ENCODE data around the gene GPATCH2L.

Gene GPATCH2L

GRCh38 chr14:76151398-76152332 lies at the start of gene GPATCH2L:
GPATCH2L (plus strand) TSS chr14:76151922; CDS start chr14:76154364, 2,442 bp downstream.
- TF ChIP-seq ZNF274 (IDR thresholded peaks at IDR 0.05; ENCODE audit: low read depth, low read length): no peak
- peak within 1 kb of the TSS; percentile 82 for H3K4me3 ChIP-seq (ENCODE audit: low read length)

- no peak for TF ChIP-seq ZNF274 (IDR thresholded peaks at IDR 0.05; ENCODE audit: low read depth, low read length)
- no peak overlapping the region for H3K4me3 ChIP-seq (ENCODE audit: low read length)
Measured at GRCh38 chr14:76104802-76105355, 46.8 kb upstream of the GPATCH2L start.

- H3K4me3 ChIP-seq (ENCODE audit: low read length): no peak overlapping the region
- TF ChIP-seq ZNF274 (IDR thresholded peaks at IDR 0.05; ENCODE audit: low read depth, low read length): no peak
Measured at GRCh38 chr14:76106188-76106587, 45.5 kb upstream of the GPATCH2L start.

GRCh38 chr14:76109087-76109880 lies 42.4 kb upstream of the GPATCH2L start:
- TF ChIP-seq ZNF274 (IDR thresholded peaks at IDR 0.05; ENCODE audit: low read depth, low read length): no peak
- no peak overlapping the region for H3K4me3 ChIP-seq (ENCODE audit: low read length)

- no peak for TF ChIP-seq ZNF274 (IDR thresholded peaks at IDR 0.05; ENCODE audit: low read depth, low read length)
Measured at GRCh38 chr14:76112889-76113624, 38.7 kb upstream of the GPATCH2L start.

GRCh38 chr14:76113691-76114090 lies 38.0 kb upstream of the GPATCH2L start:
- no peak for TF ChIP-seq ZNF274 (IDR thresholded peaks at IDR 0.05; ENCODE audit: low read depth, low read length)
- H3K4me3 ChIP-seq (ENCODE audit: low read length): no peak overlapping the region

More at GRCh38 chr14:76112889-76113624, 38.7 kb upstream of the GPATCH2L start:
- no peak overlapping the region for H3K4me3 ChIP-seq (ENCODE audit: low read length)

- no peak overlapping the region for H3K4me3 ChIP-seq (ENCODE audit: low read length)
- no peak for TF ChIP-seq ZNF274 (IDR thresholded peaks at IDR 0.05; ENCODE audit: low read depth, low read length)
Measured at GRCh38 chr14:76115010-76115422, 36.7 kb upstream of the GPATCH2L start.

GRCh38 chr14:76117789-76118484 lies 33.8 kb upstream of the GPATCH2L start:
- no peak for TF ChIP-seq ZNF274 (IDR thresholded peaks at IDR 0.05; ENCODE audit: low read depth, low read length)
- no peak overlapping the region for H3K4me3 ChIP-seq (ENCODE audit: low read length)

- H3K4me3 ChIP-seq (ENCODE audit: low read length): no peak overlapping the region
- no peak for TF ChIP-seq ZNF274 (IDR thresholded peaks at IDR 0.05; ENCODE audit: low read depth, low read length)
Measured at GRCh38 chr14:76118594-76118993, 33.1 kb upstream of the GPATCH2L start.

GRCh38 chr14:76121089-76121748 lies 30.5 kb upstream of the GPATCH2L start:
- TF ChIP-seq ZNF274 (IDR thresholded peaks at IDR 0.05; ENCODE audit: low read depth, low read length): no peak
- no peak overlapping the region for H3K4me3 ChIP-seq (ENCODE audit: low read length)

GRCh38 chr14:76123426-76124225 lies 28.1 kb upstream of the GPATCH2L start:
- H3K4me3 ChIP-seq (ENCODE audit: low read length): no peak overlapping the region
- TF ChIP-seq ZNF274 (IDR thresholded peaks at IDR 0.05; ENCODE audit: low read depth, low read length): no peak

- TF ChIP-seq ZNF274 (IDR thresholded peaks at IDR 0.05; ENCODE audit: low read depth, low read length): no peak
- no peak overlapping the region for H3K4me3 ChIP-seq (ENCODE audit: low read length)
Measured at GRCh38 chr14:76125511-76125910, 26.2 kb upstream of the GPATCH2L start.
